Right lobe of liver (tissue), 4 donors: ENCODE measurements around the gene GABRB2.

Experiments used
- POLR2A ChIP-seq: fragments of 450-650 bp; IDR thresholded peaks from one replicate; pipeline ENCODE4 v1.6.1; 2017; ENCODE audit warnings: antibody characterized with exemption, mild to moderate bottlenecking
- TF ChIP-seq, protein P1 (sequence below), 4 donors: fragments of 200-600 bp in 3 of 4; fragments of 450-650 bp in 1 of 4; IDR thresholded peaks; one replicate each; pipeline versions ENCODE4 v1.5.1 to v1.8.0; 2016 to 2022; ENCODE audit warnings: antibody characterized with exemption in 4 of 4, mild to moderate bottlenecking in 2 of 4
- donor health status: DM: no; HTN: no; CAD: no.
- donor health status: DM: no; HTN: no; CAD: no.
- donor health status: DM: no; HTN: yes; CAD: no.

DNA sequence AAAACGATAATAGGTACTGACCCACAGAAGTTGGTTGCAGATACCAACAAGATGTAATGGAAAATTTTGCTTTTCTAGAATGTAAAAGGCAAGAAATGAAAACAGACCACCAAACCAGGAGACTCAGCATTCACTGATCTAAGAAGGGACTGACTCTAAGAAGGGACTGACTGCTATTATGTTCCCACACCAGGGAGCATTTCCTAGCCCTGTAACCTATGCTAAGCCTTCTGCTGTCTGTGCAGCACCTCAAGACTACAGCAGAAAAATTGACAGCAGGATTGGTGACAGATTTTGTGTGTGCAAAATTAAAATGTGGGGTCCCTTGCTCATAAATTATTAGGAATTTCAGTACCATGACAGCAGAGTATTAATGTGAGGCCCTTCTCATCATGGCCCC lies 154.8 kb downstream of the GABRB2 start:
- TF ChIP-seq, protein P1, sequence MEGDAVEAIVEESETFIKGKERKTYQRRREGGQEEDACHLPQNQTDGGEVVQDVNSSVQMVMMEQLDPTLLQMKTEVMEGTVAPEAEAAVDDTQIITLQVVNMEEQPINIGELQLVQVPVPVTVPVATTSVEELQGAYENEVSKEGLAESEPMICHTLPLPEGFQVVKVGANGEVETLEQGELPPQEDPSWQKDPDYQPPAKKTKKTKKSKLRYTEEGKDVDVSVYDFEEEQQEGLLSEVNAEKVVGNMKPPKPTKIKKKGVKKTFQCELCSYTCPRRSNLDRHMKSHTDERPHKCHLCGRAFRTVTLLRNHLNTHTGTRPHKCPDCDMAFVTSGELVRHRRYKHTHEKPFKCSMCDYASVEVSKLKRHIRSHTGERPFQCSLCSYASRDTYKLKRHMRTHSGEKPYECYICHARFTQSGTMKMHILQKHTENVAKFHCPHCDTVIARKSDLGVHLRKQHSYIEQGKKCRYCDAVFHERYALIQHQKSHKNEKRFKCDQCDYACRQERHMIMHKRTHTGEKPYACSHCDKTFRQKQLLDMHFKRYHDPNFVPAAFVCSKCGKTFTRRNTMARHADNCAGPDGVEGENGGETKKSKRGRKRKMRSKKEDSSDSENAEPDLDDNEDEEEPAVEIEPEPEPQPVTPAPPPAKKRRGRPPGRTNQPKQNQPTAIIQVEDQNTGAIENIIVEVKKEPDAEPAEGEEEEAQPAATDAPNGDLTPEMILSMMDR (IDR thresholded peaks at IDR 0.05), result no peak
- no peak for TF ChIP-seq POLR2A
